Keratinocyte (primary cell): ENCODE measurements around the gene OOEP. TPM values are rescaled to one million over a fixed set of nuclear protein-coding genes. Genes with fewer than 3 reads are reported as not detected.

ENCODE experiments used
- DNase-seq: peaks from one replicate; pipeline ENCODE4 v3.0.0-alpha.2; 2011; ENCODE audit warnings: low read depth, missing footprints, low spot score
- FAIRE-seq: peaks from 2 replicates; lab custom pipeline; 2011; peaks lifted over from hg19 to GRCh38; lab: Jason Lieb, UNC
- H2AFZ ChIP-seq: 2 replicates; pipeline ENCODE4 v1.6.0; 2012; ENCODE audit warnings: low read length, control low read depth, inconsistent platforms; ENCODE audit not compliant: control insufficient read depth
- H3K27ac ChIP-seq: 2 replicates; pipeline ENCODE4 v1.5.1; 2011; ENCODE audit warnings: low read length; ENCODE audit not compliant: control insufficient read depth, insufficient read depth
- H3K27me3 ChIP-seq: 3 replicates; pipeline ENCODE4 v1.6.0; 2011; ENCODE audit warnings: low read length; ENCODE audit not compliant: control insufficient read depth, insufficient read depth; ENCODE audit errors: extremely low read depth
- H3K36me3 ChIP-seq, 2 experiments: 2 replicates in 1 of 2; 3 replicates in 1 of 2; pipeline ENCODE4 v1.5.1; 2011; ENCODE audit warnings: low read length in 2 of 2, mild to moderate bottlenecking in 1 of 2; ENCODE audit not compliant: control insufficient read depth in 2 of 2, insufficient read depth in 2 of 2; ENCODE audit errors: extremely low read depth in 1 of 2
- H3K4me1 ChIP-seq: 3 replicates; pipeline ENCODE4 v1.5.1; 2011; ENCODE audit warnings: low read length; ENCODE audit not compliant: control insufficient read depth, insufficient read depth; ENCODE audit errors: extremely low read depth
- H3K4me2 ChIP-seq: 3 replicates; pipeline ENCODE4 v1.6.0; 2011; ENCODE audit warnings: low read depth, low read length; ENCODE audit not compliant: control insufficient read depth, insufficient read depth; ENCODE audit errors: extremely low read depth
- H3K4me3 ChIP-seq, 3 experiments: fragments of 200-600 bp in 1 of 3; sonication (generic) in 1 of 3; 2 replicates in 2 of 3; 3 replicates in 1 of 3; pipeline ENCODE4 v1.5.1; 2011 to 2016; ENCODE audit warnings: low read length in 3 of 3, mild to moderate bottlenecking in 3 of 3, control low read depth in 2 of 3, inconsistent platforms in 1 of 3, low read depth in 1 of 3, mixed read lengths in 1 of 3, mixed run types in 1 of 3, moderate library complexity in 1 of 3; ENCODE audit not compliant: control insufficient read depth in 2 of 3, insufficient read depth in 2 of 3; ENCODE audit errors: extremely low read depth in 1 of 3
- H3K79me2 ChIP-seq: 2 replicates; pipeline ENCODE4 v1.6.0; 2012; ENCODE audit warnings: low read length; ENCODE audit not compliant: control insufficient read depth, insufficient read depth
- H3K9ac ChIP-seq: 3 replicates; pipeline ENCODE4 v1.6.0; 2011; ENCODE audit warnings: low read length; ENCODE audit not compliant: control insufficient read depth, insufficient read depth; ENCODE audit errors: extremely low read depth
- H3K9me1 ChIP-seq: 3 replicates; pipeline ENCODE4 v1.6.0; 2011; ENCODE audit warnings: low read length; ENCODE audit not compliant: control insufficient read depth, insufficient read depth; ENCODE audit errors: extremely low read depth
- H3K9me3 ChIP-seq: 2 replicates; pipeline ENCODE4 v1.5.1; 2012; ENCODE audit warnings: low read depth, low read length; ENCODE audit not compliant: control insufficient read depth
- H4K20me1 ChIP-seq: 3 replicates; pipeline ENCODE4 v1.6.0; 2011; ENCODE audit warnings: low read length; ENCODE audit not compliant: control insufficient read depth, insufficient read depth; ENCODE audit errors: extremely low read depth
- EZH2 ChIP-seq: IDR thresholded peaks from one replicate; pipeline ENCODE4 v1.6.1; 2012; ENCODE audit warnings: inconsistent platforms, mild to moderate bottlenecking, low read length, moderate library complexity
- dilution Hi-C: fragments of 300-500 bp; cut with MboI; formaldehyde crosslinking; loops from one replicate; pipeline ENCODE4 v1.7.0; 2020; ENCODE audit warnings: low sequenced_read_pairs; ENCODE audit not compliant: extremely low pct_ligation_motif_present
- polyA plus RNA-seq, 5 experiments: library from polyadenylated mRNA; depleted of rRNA in 3 of 5; stranded (reverse) in 3 of 5; stranded (forward) in 1 of 5; unstranded in 1 of 5; fragments of >200 nt; gene quantifications; 1 replicate in 1 of 5; 2 replicates in 3 of 5; 3 replicates in 1 of 5; pipeline versions ENCODE4 v1.2.1 to v1.2.3, GENCODE V29; 2011 to 2012; ENCODE audit warnings: missing spikeins in 2 of 5, low read depth in 1 of 5, low replicate concordance in 1 of 5
- TF ChIP-seq, protein P1 (sequence below), 3 experiments: IDR thresholded peaks in 1 of 3; conservative IDR thresholded peaks in 1 of 3; optimal IDR thresholded peaks in 1 of 3; 2 replicates in 2 of 3; 3 replicates in 1 of 3; pipeline versions ENCODE3 to v1.5.1; 2011; ENCODE audit warnings: low read length in 3 of 3, mild to moderate bottlenecking in 3 of 3, moderate library complexity in 2 of 3, control low read depth in 1 of 3, inconsistent platforms in 1 of 3; ENCODE audit not compliant: insufficient read depth in 2 of 3; ENCODE audit errors: extremely low read depth in 1 of 3

The OOEP gene
- polyA plus RNA-seq, 1 donor (not counting 4 experiments of a cell fraction or from before 2014, with no cell fraction given), result 0.08 TPM

DNA sequence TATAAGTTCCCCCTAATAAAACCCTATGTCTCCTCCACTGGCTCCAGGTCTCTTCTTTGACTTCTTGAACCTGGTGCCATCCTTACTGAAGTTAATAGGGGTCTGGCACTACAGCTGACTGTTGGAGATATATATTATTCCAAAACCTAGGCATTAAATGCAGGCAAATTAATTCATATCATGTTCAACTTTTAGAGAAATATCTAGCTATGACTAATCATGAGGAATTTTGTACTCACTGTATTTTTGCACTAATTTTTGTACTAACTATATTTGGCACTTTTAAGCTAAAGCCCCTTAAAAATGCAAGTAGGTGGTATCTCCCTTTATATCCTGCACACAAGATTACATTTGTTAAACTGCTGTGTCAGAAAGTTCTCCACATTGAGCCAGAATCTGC lies 26.5 kb downstream of the OOEP start:
- Histone ChIP-seq H3K4me3 (no peak overlapping the region), H3K9ac (no peak overlapping the region), H2AFZ (no peak overlapping the region), H4K20me1 (no peaks in the 10 kb centered on the region), H3K4me2 (no peak overlapping the region), H3K27me3 (peaks cover 3% of the 10 kb centered on the region), H3K9me1 (no peaks in the 10 kb centered on the region), H3K36me3 (no peaks in the 10 kb centered on the region), H3K9me3 (no peaks in the 10 kb centered on the region), H3K27ac (no peak overlapping the region), H3K4me1 (no peaks in the 10 kb centered on the region), H3K79me2 (no peaks in the 10 kb centered on the region)
- DNase-seq (no peak), FAIRE-seq (no peak)
- dilution Hi-C loops, result no loop called here
- no peak for TF ChIP-seq EZH2
- TF ChIP-seq, protein P1, sequence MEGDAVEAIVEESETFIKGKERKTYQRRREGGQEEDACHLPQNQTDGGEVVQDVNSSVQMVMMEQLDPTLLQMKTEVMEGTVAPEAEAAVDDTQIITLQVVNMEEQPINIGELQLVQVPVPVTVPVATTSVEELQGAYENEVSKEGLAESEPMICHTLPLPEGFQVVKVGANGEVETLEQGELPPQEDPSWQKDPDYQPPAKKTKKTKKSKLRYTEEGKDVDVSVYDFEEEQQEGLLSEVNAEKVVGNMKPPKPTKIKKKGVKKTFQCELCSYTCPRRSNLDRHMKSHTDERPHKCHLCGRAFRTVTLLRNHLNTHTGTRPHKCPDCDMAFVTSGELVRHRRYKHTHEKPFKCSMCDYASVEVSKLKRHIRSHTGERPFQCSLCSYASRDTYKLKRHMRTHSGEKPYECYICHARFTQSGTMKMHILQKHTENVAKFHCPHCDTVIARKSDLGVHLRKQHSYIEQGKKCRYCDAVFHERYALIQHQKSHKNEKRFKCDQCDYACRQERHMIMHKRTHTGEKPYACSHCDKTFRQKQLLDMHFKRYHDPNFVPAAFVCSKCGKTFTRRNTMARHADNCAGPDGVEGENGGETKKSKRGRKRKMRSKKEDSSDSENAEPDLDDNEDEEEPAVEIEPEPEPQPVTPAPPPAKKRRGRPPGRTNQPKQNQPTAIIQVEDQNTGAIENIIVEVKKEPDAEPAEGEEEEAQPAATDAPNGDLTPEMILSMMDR (optimal IDR thresholded peaks at IDR 0.05 in 1 of 3, IDR thresholded peaks at IDR 0.05 in 1 of 3, conservative IDR thresholded peaks at IDR 0.05 in 1 of 3; ENCODE audit: extremely low read depth in 1 of 3, insufficient read depth in 2 of 3, low read length in 3 of 3), result no peak

DNA sequence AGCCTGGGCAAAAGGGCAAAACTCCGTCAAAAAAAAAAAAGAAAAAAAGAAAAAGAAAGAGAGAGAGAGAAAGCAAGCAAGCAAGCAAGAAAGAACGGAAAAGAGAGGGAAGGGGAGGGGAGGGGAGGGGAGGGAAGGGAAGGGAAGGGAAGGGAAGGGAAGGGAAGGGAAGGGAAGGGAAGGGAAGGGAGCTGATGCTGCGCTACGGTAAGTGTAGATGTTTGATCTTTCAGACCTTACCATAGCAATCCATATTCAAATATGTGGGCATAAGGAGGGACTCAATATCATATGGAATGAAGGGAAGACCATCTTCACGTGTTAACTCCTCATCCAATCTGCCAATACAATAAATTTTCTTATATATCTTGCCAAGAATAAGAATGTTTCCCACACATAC lies 27.5 kb downstream of the OOEP start:
- Histone ChIP-seq H3K79me2 (no peaks in the 10 kb centered on the region), H3K27me3 (no peaks in the 10 kb centered on the region), H3K4me3 (no peak overlapping the region), H3K9me1 (no peaks in the 10 kb centered on the region), H4K20me1 (no peaks in the 10 kb centered on the region), H3K4me1 (no peaks in the 10 kb centered on the region), H3K9me3 (no peaks in the 10 kb centered on the region), H3K36me3 (no peaks in the 10 kb centered on the region), H3K27ac (no peak overlapping the region), H3K9ac (no peak overlapping the region), H2AFZ (no peak overlapping the region), H3K4me2 (no peak overlapping the region)
- DNase-seq (no peak), FAIRE-seq (no peak)
- no peak for TF ChIP-seq EZH2
- TF ChIP-seq, protein P1 (optimal IDR thresholded peaks at IDR 0.05 in 1 of 3, IDR thresholded peaks at IDR 0.05 in 1 of 3, conservative IDR thresholded peaks at IDR 0.05 in 1 of 3; ENCODE audit: extremely low read depth in 1 of 3, insufficient read depth in 2 of 3, low read length in 3 of 3), result no peak
- dilution Hi-C loops, result no loop called here
